GF-D8 (cell line): ENCODE results near the gene HGFAC.

ENCODE experiments used
- DNase-seq: peaks from one replicate; lab custom pipeline; 2025; lab: John Stamatoyannopoulos, UW

The HGFAC gene

DNA sequence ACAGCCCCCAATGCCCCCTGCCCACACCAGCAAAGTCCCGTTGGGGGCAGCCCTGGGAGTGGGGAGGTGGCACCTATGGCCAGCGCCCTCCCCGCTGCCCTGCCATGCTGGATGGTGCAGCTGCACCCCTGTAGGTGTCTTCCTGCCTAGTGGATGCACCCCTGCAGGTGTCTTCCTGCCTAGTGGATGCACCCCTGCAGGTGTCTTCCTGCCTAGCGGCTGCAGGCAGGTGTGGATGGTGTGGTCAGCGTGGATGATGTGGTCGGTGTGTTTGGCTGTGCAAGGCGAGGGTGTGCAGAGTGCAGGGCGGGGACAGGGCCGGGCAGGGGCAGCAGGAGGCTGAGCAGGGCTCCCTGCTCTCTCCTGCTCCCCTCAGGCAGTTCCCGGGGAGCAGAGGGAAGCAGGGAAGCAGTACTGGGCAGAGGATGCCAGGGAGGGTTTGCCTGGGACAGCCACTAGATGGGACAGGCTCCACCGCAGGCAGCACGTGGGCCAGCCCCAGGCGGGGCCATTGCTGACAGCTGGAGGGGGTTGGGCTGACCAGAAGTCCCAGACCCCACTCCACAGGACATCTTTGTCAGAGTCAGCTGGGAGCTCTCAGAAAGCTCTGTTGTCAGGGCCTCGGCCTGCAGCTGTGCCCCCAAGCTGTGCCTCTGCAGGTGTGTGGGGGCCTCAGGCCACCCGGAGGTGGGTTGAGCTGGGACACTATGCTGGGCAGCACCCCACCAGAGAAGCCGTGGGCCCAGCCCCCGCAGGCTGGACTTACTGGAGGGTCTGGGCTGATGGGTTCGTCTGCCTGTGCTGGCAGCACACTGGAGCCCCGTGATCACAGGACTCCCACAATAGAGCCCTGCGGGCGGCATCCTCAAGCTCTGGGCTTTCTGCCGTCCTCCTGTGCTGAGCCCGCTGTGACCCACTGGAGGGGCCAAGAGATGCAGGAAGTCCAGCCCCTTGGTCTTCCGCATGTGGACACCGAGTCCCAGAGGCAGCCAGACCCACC is 45.1 kb downstream of the HGFAC start:
- DNase-seq = no peak

DNA sequence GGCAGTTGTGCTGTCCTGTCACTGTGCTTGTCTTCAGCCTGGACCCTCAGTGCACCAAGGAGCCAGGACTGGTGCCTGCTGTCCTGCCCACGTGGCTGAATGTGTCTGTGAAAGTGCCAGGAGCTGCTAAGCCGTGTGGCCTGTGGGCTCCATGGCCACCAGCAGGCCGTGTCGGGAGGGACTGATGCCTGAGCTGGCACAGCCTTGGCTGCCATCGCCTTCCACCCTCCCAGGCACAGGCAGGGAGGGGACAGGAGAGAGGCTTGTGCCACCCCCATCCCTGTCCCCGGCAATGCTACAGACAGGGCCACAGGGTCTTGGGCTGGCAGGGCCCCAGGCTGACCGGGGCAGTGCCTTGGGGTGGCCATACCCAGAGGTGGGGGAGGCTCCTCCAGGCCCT is 46.1 kb downstream of the HGFAC start:
- DNase-seq = no peak

DNA sequence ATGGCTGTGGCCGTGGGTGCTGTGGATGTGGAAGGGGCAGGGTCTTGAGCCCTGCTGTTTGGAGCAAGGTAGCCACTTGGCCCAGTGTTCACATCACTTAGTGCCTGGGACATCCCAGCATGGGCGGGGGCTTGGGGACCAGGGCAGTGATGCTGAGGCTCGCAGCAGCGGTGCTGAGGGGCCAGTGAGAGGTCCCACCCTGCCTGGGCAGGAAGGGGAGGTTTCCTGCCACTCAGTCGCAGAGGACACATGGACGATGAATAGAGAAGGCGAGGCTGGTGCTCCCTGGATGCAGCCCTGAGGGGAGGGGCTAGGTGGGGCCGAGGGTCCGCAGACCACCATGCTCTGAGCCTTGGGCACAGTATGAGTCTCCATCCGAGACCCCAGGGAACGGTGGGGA is 47.1 kb downstream of the HGFAC start:
- no peak for DNase-seq

- DNase-seq = no peak
Observed at GRCh38 chr4:3489451-3489962, 47.7 kb downstream of the HGFAC start.

GRCh38 chr4:3491681-3492405 is 50.1 kb downstream of the HGFAC start:
- no peak for DNase-seq

DNA sequence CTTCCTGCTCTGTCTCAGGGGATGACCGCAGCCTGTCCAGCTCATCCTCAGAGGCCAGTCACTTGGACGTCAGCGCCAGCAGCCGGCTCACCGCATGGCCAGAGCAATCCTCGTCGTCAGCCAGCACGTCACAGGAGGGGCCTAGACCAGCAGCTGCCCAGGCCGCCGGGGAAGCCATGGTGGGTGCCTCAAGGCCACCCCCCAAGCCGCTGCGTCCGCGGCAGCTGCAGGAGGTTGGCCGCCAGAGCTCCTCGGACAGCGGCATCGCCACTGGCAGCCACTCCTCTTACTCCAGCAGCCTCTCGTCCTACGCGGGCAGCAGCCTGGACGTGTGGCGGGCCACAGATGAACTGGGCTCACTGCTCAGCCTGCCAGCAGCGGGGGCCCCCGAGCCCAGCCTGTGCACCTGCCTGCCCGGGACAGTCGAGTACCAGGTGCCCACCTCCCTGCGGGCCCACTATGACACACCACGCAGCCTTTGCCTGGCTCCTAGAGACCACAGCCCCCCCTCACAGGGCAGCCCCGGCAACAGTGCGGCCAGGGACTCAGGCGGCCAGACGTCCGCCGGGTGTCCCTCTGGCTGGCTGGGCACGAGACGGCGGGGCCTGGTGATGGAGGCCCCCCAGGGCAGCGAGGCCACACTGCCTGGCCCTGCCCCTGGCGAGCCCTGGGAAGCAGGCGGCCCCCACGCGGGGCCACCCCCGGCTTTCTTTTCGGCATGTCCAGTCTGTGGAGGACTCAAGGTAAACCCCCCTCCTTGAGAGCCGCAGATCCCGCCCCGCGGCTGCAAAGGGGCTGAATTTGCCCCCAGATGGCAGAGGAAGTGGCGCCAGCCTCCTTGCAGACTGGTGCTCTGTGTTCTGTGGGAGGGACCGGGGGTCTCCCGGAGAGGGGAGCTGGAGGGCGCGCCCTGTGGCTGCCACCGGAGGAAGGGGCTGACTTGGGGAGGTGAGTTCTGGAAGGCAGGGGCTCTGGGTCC is 51.3 kb downstream of the HGFAC start:
- DNase-seq = no peak

- no peak for DNase-seq
Observed at GRCh38 chr4:3493720-3494461, 52.1 kb downstream of the HGFAC start.

- no peak for DNase-seq
Observed at GRCh38 chr4:3494462-3494871, 52.7 kb downstream of the HGFAC start.

- no peak for DNase-seq
Observed at GRCh38 chr4:3495204-3495975, 53.6 kb downstream of the HGFAC start.

DNA sequence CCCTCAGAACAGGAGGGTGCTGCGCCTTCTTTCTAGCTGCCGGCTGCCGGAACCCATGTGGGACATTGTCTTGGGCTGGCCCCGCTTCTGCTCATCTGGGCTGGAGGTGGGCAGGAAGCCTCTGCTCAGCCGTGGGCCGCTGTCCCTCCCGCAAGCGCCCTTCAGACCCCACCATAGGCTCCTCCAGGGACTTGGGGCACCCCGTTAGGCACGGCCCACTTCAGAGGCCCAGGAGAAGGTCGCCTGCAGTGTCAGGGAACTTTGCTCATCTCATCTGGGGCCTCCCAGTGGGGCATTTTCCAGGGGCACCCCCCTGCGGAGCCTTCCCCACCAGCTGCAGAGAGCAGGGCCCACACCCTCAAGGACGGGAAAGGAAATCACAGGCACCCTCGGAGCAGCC is 54.3 kb downstream of the HGFAC start:
- no peak for DNase-seq

- DNase-seq = no peak
Observed at GRCh38 chr4:3497095-3497494, 55.3 kb downstream of the HGFAC start.

- DNase-seq = no peak
Observed at GRCh38 chr4:3497523-3498389, 56.0 kb downstream of the HGFAC start.

GRCh38 chr4:3498407-3498806 is 56.6 kb downstream of the HGFAC start:
- DNase-seq = no peak
